HEK293 (cell line): ENCODE results near the gene ARPC2.

Source experiments
- CTCF ChIA-PET: fragments of 350-600 bp; formaldehyde crosslinking; extraction: SDS; loops from one replicate; lab custom pipeline; 2021; ENCODE audit warnings: antibody characterized with exemption; lab: Yijun Ruan, JAX
- POLR2A ChIA-PET: fragments of 300-600 bp; formaldehyde crosslinking; extraction: SDS; loops from one replicate; lab custom pipeline; 2020; ENCODE audit warnings: antibody characterized with exemption, inconsistent platforms; lab: Yijun Ruan, JAX
- H3K27ac ChIP-seq: fragments of 200-500 bp; sonication (Bioruptor generic); 2 replicates; pipeline ENCODE4 v1.5.1; 2014; ENCODE audit warnings: low read depth, low read length, control low read depth, inconsistent platforms; ENCODE audit errors: extremely low read depth
- H3K36me3 ChIP-seq, 2 experiments: fragments of 200-500 bp in 1 of 2; sonication (Bioruptor generic) in 1 of 2; 1 replicate in 1 of 2; 2 replicates in 1 of 2; pipeline ENCODE4 v1.5.1; 2014 to 2017; ENCODE audit warnings: inconsistent platforms in 2 of 2, low read length in 2 of 2; ENCODE audit not compliant: control insufficient read depth in 2 of 2, insufficient read depth in 1 of 2
- H3K4me1 ChIP-seq: fragments of 200-500 bp; sonication (Bioruptor generic); 2 replicates; pipeline ENCODE4 v1.5.1; 2014; ENCODE audit warnings: mild to moderate bottlenecking, low read length, inconsistent platforms; ENCODE audit not compliant: control insufficient read depth, insufficient read depth
- H3K4me3 ChIP-seq: 2 replicates; pipeline ENCODE4 v1.5.1; 2011; ENCODE audit warnings: low read depth, mild to moderate bottlenecking, control low read depth, low read length, moderate library complexity
- H3K9me3 ChIP-seq: fragments of 200-500 bp; sonication (Bioruptor generic); 2 replicates; pipeline ENCODE4 v1.5.1; 2014; ENCODE audit warnings: low read depth, low read length, inconsistent platforms; ENCODE audit not compliant: control insufficient read depth, insufficient read depth
- KLF1 ChIP-seq: fragments of 450-650 bp; formaldehyde crosslinking; IDR thresholded peaks from 2 replicates; pipeline ENCODE4 v1.5.1; 2016; ENCODE audit warnings: missing biosample characterization, missing genetic modification characterization
- KLF10 ChIP-seq: fragments of 450-650 bp; IDR thresholded peaks from 2 replicates; pipeline ENCODE4 v1.5.1; 2018; ENCODE audit warnings: missing biosample characterization, mild to moderate bottlenecking, missing genetic modification characterization
- SCRT1 ChIP-seq: fragments of 450-650 bp; formaldehyde crosslinking; IDR thresholded peaks from 2 replicates; pipeline ENCODE4 v1.5.1; 2016; ENCODE audit warnings: missing biosample characterization, missing genetic modification characterization, borderline replicate concordance
- SCRT2 ChIP-seq: fragments of 450-650 bp; formaldehyde crosslinking; IDR thresholded peaks from 2 replicates; pipeline ENCODE4 v1.5.1; 2016; ENCODE audit warnings: missing biosample characterization, missing genetic modification characterization
- SP2 ChIP-seq: fragments of 450-650 bp; formaldehyde crosslinking; IDR thresholded peaks from 2 replicates; pipeline ENCODE4 v1.5.1; 2016; ENCODE audit warnings: missing biosample characterization, missing genetic modification characterization
- ZIC2 ChIP-seq: fragments of 450-650 bp; formaldehyde crosslinking; IDR thresholded peaks from 2 replicates; pipeline ENCODE4 v1.5.1; 2016; ENCODE audit warnings: missing biosample characterization, missing genetic modification characterization
- ZNF501 ChIP-seq: fragments of 450-650 bp; formaldehyde crosslinking; IDR thresholded peaks from 2 replicates; pipeline ENCODE4 v1.5.1; 2016; ENCODE audit warnings: missing biosample characterization, missing genetic modification characterization
- ZNF701 ChIP-seq: fragments of 450-650 bp; formaldehyde crosslinking; IDR thresholded peaks from 2 replicates; pipeline ENCODE4 v1.5.1; 2016; ENCODE audit warnings: missing biosample characterization, missing genetic modification characterization
- TF ChIP-seq, protein P1 (sequence below): fragments of 450-650 bp; formaldehyde crosslinking; IDR thresholded peaks from 2 replicates; pipeline ENCODE4 v1.5.1; 2016; ENCODE audit warnings: missing biosample characterization, missing genetic modification characterization
- TF ChIP-seq, protein P2 (sequence below): fragments of 450-650 bp; formaldehyde crosslinking; IDR thresholded peaks from 2 replicates; pipeline ENCODE4 v1.5.1; 2016; ENCODE audit warnings: missing biosample characterization, missing genetic modification characterization
- TF ChIP-seq, protein P3 (sequence below): fragments of 450-650 bp; formaldehyde crosslinking; IDR thresholded peaks from 2 replicates; pipeline ENCODE4 v1.5.1; 2016; ENCODE audit warnings: missing biosample characterization, missing genetic modification characterization

Gene ARPC2

DNA sequence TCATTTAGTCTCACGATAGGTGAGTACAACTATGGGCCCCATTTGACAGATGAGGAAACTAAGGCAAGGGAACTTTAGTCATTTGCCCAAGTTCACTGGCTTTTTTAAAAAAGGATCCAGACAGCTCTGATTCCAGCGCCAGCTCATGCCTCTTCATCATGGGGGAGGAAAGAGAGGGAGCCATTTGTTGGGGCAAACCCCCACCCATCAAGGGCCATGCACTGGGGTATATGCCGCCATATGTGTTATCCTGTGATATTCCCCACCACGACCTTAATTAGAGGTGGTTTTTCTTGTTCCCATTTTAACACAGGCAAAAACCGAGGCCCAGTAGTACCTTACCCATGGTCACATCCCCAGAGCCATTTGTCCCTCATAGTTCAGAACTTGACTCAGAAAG lies 43.2 kb downstream of the ARPC2 start (continued):
- TF ChIP-seq, protein P1, sequence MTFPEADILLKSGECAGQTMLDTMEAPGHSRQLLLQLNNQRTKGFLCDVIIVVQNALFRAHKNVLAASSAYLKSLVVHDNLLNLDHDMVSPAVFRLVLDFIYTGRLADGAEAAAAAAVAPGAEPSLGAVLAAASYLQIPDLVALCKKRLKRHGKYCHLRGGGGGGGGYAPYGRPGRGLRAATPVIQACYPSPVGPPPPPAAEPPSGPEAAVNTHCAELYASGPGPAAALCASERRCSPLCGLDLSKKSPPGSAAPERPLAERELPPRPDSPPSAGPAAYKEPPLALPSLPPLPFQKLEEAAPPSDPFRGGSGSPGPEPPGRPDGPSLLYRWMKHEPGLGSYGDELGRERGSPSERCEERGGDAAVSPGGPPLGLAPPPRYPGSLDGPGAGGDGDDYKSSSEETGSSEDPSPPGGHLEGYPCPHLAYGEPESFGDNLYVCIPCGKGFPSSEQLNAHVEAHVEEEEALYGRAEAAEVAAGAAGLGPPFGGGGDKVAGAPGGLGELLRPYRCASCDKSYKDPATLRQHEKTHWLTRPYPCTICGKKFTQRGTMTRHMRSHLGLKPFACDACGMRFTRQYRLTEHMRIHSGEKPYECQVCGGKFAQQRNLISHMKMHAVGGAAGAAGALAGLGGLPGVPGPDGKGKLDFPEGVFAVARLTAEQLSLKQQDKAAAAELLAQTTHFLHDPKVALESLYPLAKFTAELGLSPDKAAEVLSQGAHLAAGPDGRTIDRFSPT (tag by site-specific recombination): no peak
- TF ChIP-seq, all 188 proteins: peak for 0

DNA sequence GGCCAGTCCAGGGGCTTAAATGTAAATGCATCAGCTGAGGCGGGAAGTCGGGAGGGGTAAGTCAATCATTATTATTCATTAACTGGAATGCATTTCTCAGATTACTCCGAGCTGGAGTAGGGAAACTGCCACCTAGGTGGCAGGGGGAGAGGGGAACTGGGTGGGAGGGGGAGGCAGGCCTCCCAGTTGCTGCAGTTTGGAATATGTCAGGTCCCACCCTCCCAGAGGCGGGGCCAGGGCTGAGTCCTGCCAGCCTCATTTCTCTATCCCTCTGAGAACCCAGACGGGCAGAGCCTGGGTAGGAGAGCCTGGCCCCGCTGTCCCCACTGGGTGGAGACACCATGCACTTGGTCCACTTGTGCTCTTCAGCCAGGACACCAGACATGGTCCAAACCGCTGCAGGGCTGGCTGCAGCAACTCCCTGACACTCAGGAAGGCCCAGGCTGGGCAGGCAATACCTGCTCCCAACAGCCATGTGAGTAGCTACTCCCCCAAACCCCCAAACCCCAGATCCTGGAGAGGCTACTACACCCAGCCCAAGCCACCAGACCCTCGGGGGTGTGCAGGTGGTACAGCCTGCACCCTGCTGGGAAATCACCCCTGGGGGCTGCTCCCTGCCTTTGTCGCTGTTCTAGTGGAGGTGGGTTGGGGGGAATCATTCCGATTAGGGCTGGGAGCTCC lies 43.9 kb downstream of the ARPC2 start, which contains the start of gene GPBAR1:
Gene GPBAR1 (plus strand): TSS at position 274 of the 681 bp plus-strand sequence. CDS start 1,710 bp downstream, outside the sequence.
- Histone ChIP-seq H3K4me1 (no peaks in the 10 kb centered on the region; the same call in 1 of the 2 replicates), H3K4me3 (no peak within 1 kb of the TSS), H3K27ac (no peak within 1 kb of the TSS), H3K36me3 (peaks cover 9 to 45% of the 10 kb centered on the region in 2 experiments; a peak in 2 of 3 replicates), H3K9me3 (no peaks in the 10 kb centered on the region)
- CTCF ChIA-PET: no interaction called here
- POLR2A ChIA-PET: interaction anchor here (2.8 kb wide), 1 partner anchor 9 kb away, joined by 9 read pairs; the partner anchor contains the start of genes AAMP and PNKD
- TF ChIP-seq SCRT1 (no peak), KLF10 (tag by site-specific recombination) (no peak), ZNF501 (tag by site-specific recombination) (no peak), KLF1 (tag by site-specific recombination) (0 out of 2 replicates have a peak, but pooled peaks have one; percentile 8), ZIC2 (tag by site-specific recombination) (no peak), SP2 (tag by site-specific recombination) (peak; percentile 40; the same call in 1 of the 2 replicates)
- TF ChIP-seq, protein P2, sequence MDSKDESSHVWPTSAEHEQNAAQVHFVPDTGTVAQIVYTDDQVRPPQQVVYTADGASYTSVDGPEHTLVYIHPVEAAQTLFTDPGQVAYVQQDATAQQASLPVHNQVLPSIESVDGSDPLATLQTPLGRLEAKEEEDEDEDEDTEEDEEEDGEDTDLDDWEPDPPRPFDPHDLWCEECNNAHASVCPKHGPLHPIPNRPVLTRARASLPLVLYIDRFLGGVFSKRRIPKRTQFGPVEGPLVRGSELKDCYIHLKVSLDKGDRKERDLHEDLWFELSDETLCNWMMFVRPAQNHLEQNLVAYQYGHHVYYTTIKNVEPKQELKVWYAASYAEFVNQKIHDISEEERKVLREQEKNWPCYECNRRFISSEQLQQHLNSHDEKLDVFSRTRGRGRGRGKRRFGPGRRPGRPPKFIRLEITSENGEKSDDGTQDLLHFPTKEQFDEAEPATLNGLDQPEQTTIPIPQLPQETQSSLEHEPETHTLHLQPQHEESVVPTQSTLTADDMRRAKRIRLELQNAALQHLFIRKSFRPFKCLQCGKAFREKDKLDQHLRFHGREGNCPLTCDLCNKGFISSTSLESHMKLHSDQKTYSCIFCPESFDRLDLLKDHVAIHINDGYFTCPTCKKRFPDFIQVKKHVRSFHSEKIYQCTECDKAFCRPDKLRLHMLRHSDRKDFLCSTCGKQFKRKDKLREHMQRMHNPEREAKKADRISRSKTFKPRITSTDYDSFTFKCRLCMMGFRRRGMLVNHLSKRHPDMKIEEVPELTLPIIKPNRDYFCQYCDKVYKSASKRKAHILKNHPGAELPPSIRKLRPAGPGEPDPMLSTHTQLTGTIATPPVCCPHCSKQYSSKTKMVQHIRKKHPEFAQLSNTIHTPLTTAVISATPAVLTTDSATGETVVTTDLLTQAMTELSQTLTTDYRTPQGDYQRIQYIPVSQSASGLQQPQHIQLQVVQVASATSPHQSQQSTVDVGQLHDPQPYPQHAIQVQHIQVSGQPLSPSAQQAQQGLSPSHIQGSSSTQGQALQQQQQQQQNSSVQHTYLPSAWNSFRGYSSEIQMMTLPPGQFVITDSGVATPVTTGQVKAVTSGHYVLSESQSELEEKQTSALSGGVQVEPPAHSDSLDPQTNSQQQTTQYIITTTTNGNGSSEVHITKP (tag by site-specific recombination): peak; percentile 55
- TF ChIP-seq, protein P3, sequence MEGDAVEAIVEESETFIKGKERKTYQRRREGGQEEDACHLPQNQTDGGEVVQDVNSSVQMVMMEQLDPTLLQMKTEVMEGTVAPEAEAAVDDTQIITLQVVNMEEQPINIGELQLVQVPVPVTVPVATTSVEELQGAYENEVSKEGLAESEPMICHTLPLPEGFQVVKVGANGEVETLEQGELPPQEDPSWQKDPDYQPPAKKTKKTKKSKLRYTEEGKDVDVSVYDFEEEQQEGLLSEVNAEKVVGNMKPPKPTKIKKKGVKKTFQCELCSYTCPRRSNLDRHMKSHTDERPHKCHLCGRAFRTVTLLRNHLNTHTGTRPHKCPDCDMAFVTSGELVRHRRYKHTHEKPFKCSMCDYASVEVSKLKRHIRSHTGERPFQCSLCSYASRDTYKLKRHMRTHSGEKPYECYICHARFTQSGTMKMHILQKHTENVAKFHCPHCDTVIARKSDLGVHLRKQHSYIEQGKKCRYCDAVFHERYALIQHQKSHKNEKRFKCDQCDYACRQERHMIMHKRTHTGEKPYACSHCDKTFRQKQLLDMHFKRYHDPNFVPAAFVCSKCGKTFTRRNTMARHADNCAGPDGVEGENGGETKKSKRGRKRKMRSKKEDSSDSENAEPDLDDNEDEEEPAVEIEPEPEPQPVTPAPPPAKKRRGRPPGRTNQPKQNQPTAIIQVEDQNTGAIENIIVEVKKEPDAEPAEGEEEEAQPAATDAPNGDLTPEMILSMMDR: 0 out of 2 replicates have a peak, but pooled peaks have one; percentile 34

DNA sequence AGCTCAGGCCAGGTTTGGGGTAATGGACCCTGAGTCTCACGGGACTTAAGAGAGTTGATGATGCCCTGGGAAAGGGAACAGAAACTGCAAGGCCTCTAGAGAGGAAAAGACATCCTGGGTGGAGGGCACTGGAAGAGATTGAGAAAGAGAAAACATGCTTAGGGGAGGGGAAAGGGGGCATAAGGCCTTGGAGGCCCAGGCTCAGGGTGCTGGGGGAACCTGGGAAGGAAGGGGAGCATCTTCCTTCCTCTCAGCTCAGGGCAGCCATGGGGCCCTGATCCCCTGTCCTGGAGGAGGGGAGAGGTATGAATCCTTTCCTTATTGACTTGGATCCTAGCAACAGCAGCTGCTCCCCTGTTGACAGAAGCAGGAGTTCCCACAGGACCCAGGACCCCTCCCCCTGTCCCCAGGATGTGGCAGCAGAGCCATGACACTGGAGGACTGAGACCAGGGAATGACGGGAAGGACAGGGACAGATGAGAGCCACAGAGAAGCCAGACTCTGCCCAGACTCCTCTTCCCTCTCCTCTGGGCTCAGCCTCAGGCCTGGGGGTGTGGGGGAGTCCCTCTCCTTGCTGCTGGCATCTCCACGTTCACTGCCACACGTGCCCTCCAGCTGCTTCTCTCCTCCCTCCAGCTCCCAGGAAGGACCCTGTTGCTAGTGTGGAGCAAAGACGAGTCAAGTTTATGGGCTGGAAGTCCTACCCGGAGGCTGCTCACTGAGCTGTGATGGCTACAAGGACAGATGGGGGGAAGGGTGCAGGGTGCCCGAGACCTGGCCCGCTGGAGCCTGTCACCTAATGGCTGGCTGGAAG lies 44.6 kb downstream of the ARPC2 start:
- Histone ChIP-seq H3K4me3 (no peak overlapping the region), H3K4me1 (no peaks in the 10 kb centered on the region; the same call in 1 of the 2 replicates), H3K9me3 (no peaks in the 10 kb centered on the region), H3K27ac (no peak overlapping the region), H3K36me3 (peaks cover 5 to 48% of the 10 kb centered on the region in 2 experiments; a peak in 2 of 3 replicates)
- ChIA-PET CTCF (interaction anchor here (0.7 to 1.0 kb wide), 3 partner anchors 10 to 92 kb away, joined by 3 to 4 read pairs (median 3); no protein-coding TSS in a partner anchor), POLR2A (interaction anchor here (2.8 kb wide), 1 partner anchor 8 kb away, joined by 9 read pairs; the partner anchor contains the start of genes AAMP and PNKD)
- TF ChIP-seq SCRT2: peak; percentile 12; the same call in 1 of the 2 replicates
- TF ChIP-seq ZNF701 (tag by site-specific recombination): no peak
